IMR-90 (cell line): Measurements from ENCODE around the gene NEU1. TPM values are rescaled to one million over a fixed set of nuclear protein-coding genes. Genes with fewer than 3 reads are reported as not detected.
"Not testable (repeated sequence)": the region's sequence is repeated elsewhere in the genome, so short reads cannot be mapped to it uniquely, and the experiment has no call there.

ENCODE experiments used
- ATAC-seq: fragments of 200-7000 bp; cut with Tn5 transposase; 2 replicates; pipeline ENCODE4 v1.9.1; 2020; ENCODE audit warnings: low read depth, mild to moderate bottlenecking, moderate library complexity
- BruUV-seq: library from RNA; stranded (reverse); fragments of 400-500 nt; replicated peaks from 2 replicates; lab custom pipeline; 2021; lab: Mats Ljungman, UMichigan
- CTCF ChIA-PET: fragments of 300-600 bp; formaldehyde crosslinking; extraction: SDS; loops from one replicate; lab custom pipeline; 2021; ENCODE audit warnings: antibody characterized with exemption; lab: Yijun Ruan, JAX
- POLR2A ChIA-PET: fragments of 300-600 bp; sonication (Branson Sonifier 250); formaldehyde crosslinking; loops from one replicate; lab custom pipeline; 2022; ENCODE audit warnings: antibody characterized with exemption; ENCODE audit not compliant: unreplicated experiment; lab: Charles Lee
- DNase-seq: peaks from one replicate; pipeline ENCODE4 v3.0.0; 2013
- H2AFZ ChIP-seq: replicated peaks from 2 replicates; pipeline ENCODE3; 2013; ENCODE audit warnings: low read length, mild to moderate bottlenecking; ENCODE audit not compliant: poor library complexity
- H2AK5ac ChIP-seq: 2 replicates; pipeline ENCODE4 v1.6.1; 2013; ENCODE audit warnings: low read depth, low read length, inconsistent platforms
- H2AK9ac ChIP-seq: replicated peaks from 2 replicates; pipeline ENCODE3; 2013; ENCODE audit warnings: mild to moderate bottlenecking, low read depth, low read length, moderate library complexity; ENCODE audit not compliant: poor library complexity
- H2BK120ac ChIP-seq: 2 replicates; pipeline ENCODE4 v1.6.1; 2013; ENCODE audit warnings: low read depth, low read length, inconsistent platforms
- H2BK15ac ChIP-seq: 3 replicates; pipeline ENCODE4 v1.6.1; 2013; ENCODE audit warnings: low read depth, low read length, inconsistent platforms
- H2BK20ac ChIP-seq: 2 replicates; pipeline ENCODE4 v1.6.1; 2013; ENCODE audit warnings: low read depth, mild to moderate bottlenecking, inconsistent platforms, low read length, moderate library complexity
- H2BK5ac ChIP-seq: 2 replicates; pipeline ENCODE4 v1.6.1; 2013; ENCODE audit warnings: mild to moderate bottlenecking, low read depth, low read length, inconsistent platforms; ENCODE audit not compliant: poor library complexity, severe bottlenecking
- H3K14ac ChIP-seq: replicated peaks from 2 replicates; pipeline ENCODE4 v1.6.1; 2013; ENCODE audit warnings: low read depth, low read length, inconsistent platforms
- H3K18ac ChIP-seq: 2 replicates; pipeline ENCODE4 v1.6.1; 2013; ENCODE audit warnings: low read depth, low read length, control low read depth
- H3K23ac ChIP-seq: 2 replicates; pipeline ENCODE4 v1.6.1; 2013; ENCODE audit warnings: low read depth, low read length, inconsistent platforms
- H3K27ac ChIP-seq: 2 replicates; pipeline ENCODE4 v1.5.1; 2013; ENCODE audit warnings: mild to moderate bottlenecking, control low read depth, low read length; ENCODE audit not compliant: insufficient read depth
- H3K27me3 ChIP-seq: 2 replicates; pipeline ENCODE4 v1.6.1; 2013; ENCODE audit warnings: low read length; ENCODE audit not compliant: control insufficient read depth, insufficient read depth
- H3K36me3 ChIP-seq: 2 replicates; pipeline ENCODE4 v1.6.1; 2013; ENCODE audit warnings: low read length, mixed read lengths; ENCODE audit not compliant: control insufficient read depth, insufficient read depth
- H3K4ac ChIP-seq: 2 replicates; pipeline ENCODE4 v1.6.1; 2013; ENCODE audit warnings: low read depth, low read length, inconsistent platforms
- H3K4me1 ChIP-seq: 2 replicates; pipeline ENCODE4 v1.6.1; 2013; ENCODE audit warnings: low read length, mixed read lengths; ENCODE audit not compliant: control insufficient read depth, insufficient read depth
- H3K4me2 ChIP-seq: 2 replicates; pipeline ENCODE4 v1.6.1; 2013; ENCODE audit warnings: low read depth, mild to moderate bottlenecking, control low read depth, low read length, moderate library complexity
- H3K4me3 ChIP-seq: 2 replicates; pipeline ENCODE4 v1.5.1; 2013; ENCODE audit warnings: low read depth, mild to moderate bottlenecking, control low read depth, low read length, moderate library complexity; ENCODE audit not compliant: insufficient read depth
- H3K56ac ChIP-seq: 2 replicates; pipeline ENCODE4 v1.6.1; 2013; ENCODE audit warnings: low read length, inconsistent platforms; ENCODE audit not compliant: insufficient read depth; ENCODE audit errors: extremely low read depth
- H3K79me1 ChIP-seq, 2 experiments: 2 replicates each; pipeline ENCODE4 v1.6.1; 2013; ENCODE audit warnings: low read length in 2 of 2, inconsistent platforms in 1 of 2, low read depth in 1 of 2
- H3K9ac ChIP-seq: 2 replicates; pipeline ENCODE4 v1.6.1; 2013; ENCODE audit warnings: low read depth, low read length, control low read depth
- H3K9me1 ChIP-seq: 2 replicates; pipeline ENCODE4 v1.6.1; 2013; ENCODE audit warnings: low read length, inconsistent platforms; ENCODE audit not compliant: insufficient read depth
- H3K9me3 ChIP-seq: 2 replicates; pipeline ENCODE4 v1.6.1; 2013; ENCODE audit warnings: low read length; ENCODE audit not compliant: control insufficient read depth, insufficient read depth
- H4K20me1 ChIP-seq: 2 replicates; pipeline ENCODE4 v1.6.1; 2013; ENCODE audit warnings: low read length, inconsistent platforms; ENCODE audit not compliant: insufficient read depth
- H4K5ac ChIP-seq: 2 replicates; pipeline ENCODE4 v1.6.1; 2013; ENCODE audit warnings: mild to moderate bottlenecking, low read depth, low read length, control low read depth
- H4K8ac ChIP-seq, 2 experiments: 2 replicates each; pipeline ENCODE4 v1.6.1; 2013; ENCODE audit warnings: low read depth in 2 of 2, low read length in 2 of 2, control low read depth in 1 of 2, inconsistent platforms in 1 of 2
- H4K91ac ChIP-seq: 2 replicates; pipeline ENCODE4 v1.6.1; 2013; ENCODE audit warnings: low read depth, low read length, inconsistent platforms; ENCODE audit not compliant: insufficient read depth
- WGBS, 2 experiments: methylation state at CpG; one replicate each; pipeline versions ENCODE4 v1.1.5 to v1.1.7; 2013; ENCODE audit warnings: missing lambda C conversion rate in 2 of 2; ENCODE audit not compliant: insufficient read length in 1 of 2; ENCODE audit errors: extremely low coverage in 2 of 2; 5-methylcytosine and 5-hydroxymethylcytosine counted together
- dilution Hi-C: fragments of 300-500 bp; cut with HindIII; formaldehyde crosslinking; loops from one replicate; pipeline ENCODE4 v1.14.3; 2018; ENCODE audit warnings: low sequenced_read_pairs; ENCODE audit not compliant: unreplicated experiment
- in situ Hi-C: fragments of 300-500 bp; cut with MboI; formaldehyde crosslinking; loops from 3 replicates; pipeline ENCODE4 v1.14.3; 2019; ENCODE audit warnings: low sequenced_read_pairs, inconsistent platforms, mixed read lengths
- intact Hi-C: fragments of 100-400 bp; cut with micrococcal nuclease; formaldehyde crosslinking; loops from 2 replicates; pipeline ENCODE4 v1.10.0; 2022
- polyA plus RNA-seq, 3 experiments: library from polyadenylated mRNA; depleted of rRNA; stranded (reverse); fragments of >200 nt; gene quantifications; 2 replicates each; pipeline ENCODE4 v1.2.3, GENCODE V29; 2012; ENCODE audit warnings: low replicate concordance in 1 of 3
- total RNA-seq: library from RNA; depleted of rRNA; stranded (reverse); fragments of >200 nt; gene quantifications from 2 replicates; pipeline ENCODE4 v1.2.3, GENCODE V29; 2012

NEU1 gene
- total and polyA plus RNA-seq, 2 of the 4 experiments (the other 2 are of a cell fraction): 28.5 to 36.2 TPM

DNA sequence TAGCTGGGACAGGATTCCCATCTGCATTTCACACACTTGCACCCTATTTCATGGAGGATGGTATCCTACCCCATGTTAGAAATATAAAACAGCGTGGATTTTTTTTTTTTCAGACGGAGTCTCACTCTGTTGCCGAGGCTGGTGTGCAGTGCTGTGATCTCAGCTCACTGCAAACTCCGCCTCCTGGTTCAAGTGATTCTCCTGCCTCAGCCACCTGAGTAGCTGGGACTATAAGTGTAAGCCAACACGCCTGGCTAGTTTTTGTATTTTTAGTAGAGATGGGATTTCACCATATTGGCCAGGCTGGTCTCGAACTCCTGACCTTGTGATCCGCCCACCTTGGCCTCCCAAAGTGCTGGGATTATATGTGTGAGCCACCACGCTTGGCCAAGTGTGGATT, 4.8 kb downstream of the NEU1 start:
- H3K9me3 ChIP-seq, ATAC-seq, H2BK5ac ChIP-seq, H3K27ac ChIP-seq, H2BK15ac ChIP-seq, H3K4me3 ChIP-seq, H3K18ac ChIP-seq, CTCF ChIA-PET, POLR2A ChIA-PET, H2BK20ac ChIP-seq, H2AFZ ChIP-seq, H4K8ac ChIP-seq, BruUV-seq, H2AK5ac ChIP-seq, DNase-seq, H3K23ac ChIP-seq, H3K9ac ChIP-seq, H2BK120ac ChIP-seq, intact Hi-C loops, H3K9me1 ChIP-seq, H3K4ac ChIP-seq, H3K14ac ChIP-seq, H3K56ac ChIP-seq, H3K4me2 ChIP-seq, dilution Hi-C loops, H3K27me3 ChIP-seq, H4K5ac ChIP-seq, H2AK9ac ChIP-seq, H4K91ac ChIP-seq, H4K20me1 ChIP-seq, H3K4me1 ChIP-seq, in situ Hi-C loops: not testable (repeated sequence)
- H3K36me3 ChIP-seq: peaks cover 23% of the 10 kb centered on the region
- WGBS, 2 experiments: 90% methylated on average over 2 of the region's 8 CpGs; no CpG with 5 or more reads in 1 of the 2 experiments
- H3K79me1 ChIP-seq: peaks cover 7 to 14% of the 10 kb centered on the region in 2 experiments; a peak in 2 of 4 replicates

DNA sequence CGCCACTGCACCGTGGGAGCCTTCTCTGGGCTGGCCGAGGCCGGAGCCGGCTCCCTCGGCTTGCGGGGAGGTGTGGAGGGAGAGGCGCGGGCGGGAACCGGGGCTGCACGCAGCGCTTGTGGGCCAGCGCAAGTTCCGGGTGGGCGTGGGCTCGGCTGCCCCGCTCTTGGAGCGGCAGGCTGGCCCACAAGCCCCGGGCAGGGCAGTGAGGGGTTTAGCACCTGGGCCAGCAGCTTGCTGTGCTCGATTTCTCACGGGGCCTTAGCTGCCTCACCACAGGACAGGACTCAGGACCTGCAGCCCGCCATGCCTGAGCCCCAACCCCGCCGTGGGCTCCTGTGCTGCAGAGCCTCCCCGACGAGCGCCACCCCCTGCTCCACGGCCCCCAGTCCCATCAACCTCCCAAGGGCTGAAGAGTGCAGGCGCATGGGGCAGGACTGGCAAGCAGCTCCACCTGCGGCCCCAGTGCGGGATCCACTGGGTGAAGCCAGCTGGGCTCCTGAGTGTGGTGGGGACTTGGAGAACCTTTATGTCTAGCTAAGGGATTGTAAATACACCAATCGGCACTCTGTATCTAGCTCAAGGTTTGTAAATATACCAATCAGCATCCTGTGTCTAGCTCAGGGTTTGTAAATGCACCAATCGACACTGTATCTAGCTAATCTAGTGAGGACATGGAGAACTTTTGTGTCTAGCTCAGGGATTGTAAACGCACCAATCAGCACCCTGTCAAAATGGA, 10.5 kb downstream of the NEU1 start:
- POLR2A ChIA-PET: not testable (repeated sequence)

More for the DNA sequence above, 10.5 kb downstream of the NEU1 start:
- dilution Hi-C loops, H2AK9ac ChIP-seq, H3K36me3 ChIP-seq, H2AK5ac ChIP-seq, H2BK5ac ChIP-seq, H3K4ac ChIP-seq, H3K4me3 ChIP-seq, H3K27me3 ChIP-seq, H4K8ac ChIP-seq, H2BK120ac ChIP-seq, intact Hi-C loops, H3K4me2 ChIP-seq, H3K23ac ChIP-seq, H2BK20ac ChIP-seq, H3K18ac ChIP-seq, H4K5ac ChIP-seq, H3K9me3 ChIP-seq, H4K20me1 ChIP-seq, H3K9ac ChIP-seq, ATAC-seq, DNase-seq, H4K91ac ChIP-seq, H2BK15ac ChIP-seq, BruUV-seq, H3K4me1 ChIP-seq, CTCF ChIA-PET, H3K27ac ChIP-seq, H2AFZ ChIP-seq, H3K9me1 ChIP-seq, in situ Hi-C loops, H3K56ac ChIP-seq, H3K14ac ChIP-seq, H3K79me1 ChIP-seq: not testable (repeated sequence)
- WGBS, 2 experiments: 86% methylated on average over 12 of the region's 35 CpGs; no CpG with 5 or more reads in 1 of the 2 experiments
